Central memory CD4-positive, alpha-beta T cell (primary cell): ENCODE results near the gene ICA1.
A peak's percentile ranks its signal among the peaks of the same experiment; 100 is the strongest.

Experiments used
- DNase-seq: peaks from one replicate; pipeline ENCODE4 v3.0.0; 2022

ICA1 gene

DNA sequence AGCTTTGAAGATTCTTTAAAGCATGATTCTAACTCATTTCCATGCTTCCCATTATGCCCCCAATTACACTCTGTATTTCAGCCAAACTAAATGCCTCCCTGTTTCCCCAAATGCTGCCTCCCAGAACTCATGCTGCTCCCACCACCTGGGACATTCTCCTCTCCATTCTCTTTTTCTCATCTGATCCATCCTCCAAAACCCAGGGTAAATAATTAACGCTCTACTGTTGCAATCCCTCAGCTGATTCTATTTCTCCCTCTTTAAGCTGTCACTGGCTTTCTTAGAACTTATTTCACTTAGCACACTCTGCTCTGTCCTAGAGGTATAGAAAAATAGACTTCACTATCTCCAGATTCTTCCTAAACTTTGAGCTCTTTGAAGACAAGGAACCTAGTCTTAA lies 104.7 kb downstream of the ICA1 start:
- DNase-seq: no peak

DNA sequence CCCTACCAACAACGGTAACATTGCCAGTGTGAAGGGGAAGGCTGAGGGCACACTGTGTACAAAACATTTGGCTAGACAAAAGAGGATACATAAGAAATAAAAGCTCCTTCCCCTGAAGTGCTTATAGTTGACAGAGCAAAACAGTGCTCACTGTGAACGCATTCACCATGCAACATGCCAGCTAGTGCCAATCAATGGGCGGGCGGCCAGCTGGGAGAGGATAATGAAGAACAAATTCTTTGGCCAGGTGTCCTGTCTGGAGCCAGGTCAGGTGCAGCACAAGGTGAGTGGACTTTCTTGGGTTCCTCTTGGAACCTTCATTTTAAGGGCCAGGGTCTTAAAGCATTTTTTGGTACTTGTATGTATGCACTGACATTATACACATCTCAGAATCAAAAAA lies 106.1 kb downstream of the ICA1 start:
- no peak for DNase-seq

DNA sequence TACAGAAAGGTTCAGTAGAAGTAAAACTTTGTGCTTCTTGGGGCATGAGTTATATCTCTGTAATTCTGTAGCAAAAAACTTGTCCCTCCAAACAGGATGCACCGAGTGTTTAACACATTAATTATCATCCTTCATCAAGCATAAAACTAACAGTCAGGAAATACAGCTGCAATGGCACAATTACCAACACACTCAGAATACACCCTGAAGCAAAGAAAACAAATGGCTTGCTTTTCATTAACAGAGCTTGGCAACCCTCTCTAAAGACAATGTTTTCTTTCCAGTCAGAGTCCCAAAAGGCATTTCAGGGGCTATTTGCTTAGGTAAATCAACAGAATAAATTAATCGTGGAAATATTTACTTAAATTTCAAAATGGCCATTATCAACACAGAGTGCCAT lies 107.7 kb downstream of the ICA1 start:
- no peak for DNase-seq

DNA sequence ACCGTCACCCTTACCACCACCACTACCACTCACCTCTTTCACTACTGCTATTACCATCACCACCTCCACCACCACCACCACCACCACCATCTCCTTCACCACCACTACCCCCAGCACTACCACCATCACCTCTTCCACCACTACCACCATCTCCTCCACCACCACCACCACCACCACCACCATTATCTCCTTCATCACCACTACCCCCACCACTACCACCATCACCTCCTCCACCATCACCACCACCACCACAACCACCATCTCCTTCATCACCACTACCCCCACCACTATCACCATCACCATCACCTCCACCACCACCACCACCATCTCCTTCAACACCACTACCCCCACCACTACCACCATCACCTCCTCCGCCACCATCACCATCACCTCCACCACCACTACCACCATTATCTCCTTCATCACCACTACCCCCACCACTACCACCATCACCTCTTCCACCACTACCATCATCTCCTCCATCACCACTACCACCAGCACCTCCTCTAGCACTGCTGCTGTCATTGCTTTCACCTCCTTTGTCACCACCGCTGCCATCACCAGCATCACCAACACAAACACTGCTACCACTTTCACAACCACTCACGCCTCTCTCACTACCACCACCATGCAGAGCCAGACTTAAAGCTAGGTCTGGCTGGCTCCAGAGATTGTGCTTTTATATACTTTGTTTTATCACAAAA lies 109.3 kb downstream of the ICA1 start:
- DNase-seq: no peak

DNA sequence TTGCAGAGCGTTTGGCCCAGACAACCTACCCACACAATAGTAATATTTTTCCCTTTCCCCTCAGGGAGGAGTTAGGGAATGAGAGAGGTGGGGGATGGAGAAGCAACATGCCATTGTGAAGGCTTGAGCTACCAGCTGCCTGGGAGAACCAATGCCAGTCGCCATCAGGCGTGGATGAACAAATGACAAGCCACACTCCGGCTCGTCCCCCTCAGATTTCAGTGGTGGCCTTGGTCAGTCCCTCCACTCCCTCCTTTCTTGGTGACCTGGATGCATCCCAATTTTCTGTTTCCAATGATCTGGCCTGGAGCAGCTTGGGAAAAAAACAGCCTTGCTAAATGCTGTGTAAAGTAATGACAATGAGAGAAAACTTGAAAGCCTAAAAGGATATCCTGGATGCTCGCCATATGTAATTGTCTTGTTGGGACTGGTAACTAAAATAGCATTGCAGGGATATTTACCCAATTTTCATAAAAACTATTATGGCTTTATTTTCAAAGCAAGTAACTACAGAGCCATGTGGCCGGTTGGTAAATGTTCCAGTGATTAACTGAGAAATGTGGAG lies 110.7 kb downstream of the ICA1 start:
- no peak for DNase-seq

DNA sequence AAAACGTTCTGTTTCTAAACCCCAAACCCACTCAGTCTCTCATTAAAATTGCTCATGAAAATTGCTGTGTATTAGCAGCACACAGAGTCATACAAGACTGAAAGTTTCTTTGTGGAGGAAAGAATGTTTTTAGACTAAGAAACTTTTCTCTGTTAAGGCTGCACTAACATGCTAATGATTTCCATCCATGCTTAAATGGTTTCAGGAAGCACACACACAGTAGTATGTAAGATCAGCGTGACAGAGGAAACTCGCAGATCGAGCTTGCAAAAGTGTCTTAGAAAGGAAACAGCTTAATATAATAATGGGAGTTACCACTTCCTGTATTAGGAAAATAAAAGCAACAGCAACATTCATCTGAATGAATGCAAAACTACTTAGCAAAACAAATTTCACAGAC lies 112.7 kb downstream of the ICA1 start:
- no peak for DNase-seq

DNA sequence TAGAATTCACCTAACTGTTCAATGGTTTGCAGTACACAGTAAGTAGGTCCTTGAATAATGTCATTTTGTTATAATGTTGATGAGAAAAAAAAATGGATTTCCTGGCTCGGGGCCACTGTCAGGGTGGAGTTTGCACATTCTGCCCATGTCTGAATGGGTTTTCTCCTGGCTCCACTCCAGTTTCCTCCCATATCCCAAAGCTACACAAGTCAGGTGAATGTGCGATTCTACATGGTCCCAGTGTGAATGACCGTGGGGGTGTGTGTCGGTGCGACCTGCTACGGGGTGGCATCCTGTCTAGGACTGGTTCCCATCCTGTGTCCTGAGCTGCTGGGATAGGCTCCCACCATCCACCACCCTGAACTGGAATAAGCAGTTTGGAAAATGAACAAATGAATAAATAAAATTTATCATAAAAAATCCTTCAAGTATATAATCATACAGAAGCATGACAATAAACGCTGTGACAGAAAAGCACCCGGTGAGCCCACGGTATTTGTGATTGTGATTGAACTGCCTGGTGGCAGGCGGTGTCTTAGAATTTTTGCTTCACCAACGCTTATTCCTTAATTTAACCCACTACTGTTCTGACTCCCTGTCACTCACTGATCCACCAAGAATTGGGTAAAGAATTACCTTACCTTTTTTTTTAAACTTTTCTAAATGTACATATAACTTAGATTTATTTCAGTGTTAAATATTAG lies 114.1 kb downstream of the ICA1 start:
- no peak for DNase-seq

DNA sequence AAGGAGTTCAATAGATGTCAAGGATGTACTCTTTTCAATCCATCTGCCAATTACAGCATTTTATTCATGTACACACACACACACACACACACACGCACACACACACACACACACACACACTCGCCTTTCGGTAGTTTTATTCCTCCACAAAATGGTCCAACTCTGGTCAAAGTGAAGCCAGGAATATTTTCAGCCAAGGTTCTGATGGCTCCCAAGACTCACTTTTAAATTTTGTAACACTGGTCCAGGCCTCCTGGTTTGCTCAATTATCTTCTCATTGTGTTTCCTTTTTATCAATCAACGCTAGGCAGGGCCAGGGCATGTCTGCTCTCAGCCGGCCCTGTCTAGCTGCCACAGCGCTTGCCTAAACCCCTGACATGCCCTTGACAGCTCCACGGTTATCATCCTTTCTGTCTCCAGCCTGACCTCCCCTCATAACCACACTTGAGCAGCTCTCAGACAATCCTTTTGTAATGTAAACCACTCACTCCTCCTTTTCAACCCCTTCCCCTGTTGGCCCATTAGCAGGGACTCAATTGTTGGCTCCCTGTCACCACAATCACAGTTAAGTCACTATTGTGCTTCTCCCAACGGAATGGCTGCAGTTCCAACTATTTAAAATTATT lies 115.1 kb downstream of the ICA1 start:
- no peak for DNase-seq

DNA sequence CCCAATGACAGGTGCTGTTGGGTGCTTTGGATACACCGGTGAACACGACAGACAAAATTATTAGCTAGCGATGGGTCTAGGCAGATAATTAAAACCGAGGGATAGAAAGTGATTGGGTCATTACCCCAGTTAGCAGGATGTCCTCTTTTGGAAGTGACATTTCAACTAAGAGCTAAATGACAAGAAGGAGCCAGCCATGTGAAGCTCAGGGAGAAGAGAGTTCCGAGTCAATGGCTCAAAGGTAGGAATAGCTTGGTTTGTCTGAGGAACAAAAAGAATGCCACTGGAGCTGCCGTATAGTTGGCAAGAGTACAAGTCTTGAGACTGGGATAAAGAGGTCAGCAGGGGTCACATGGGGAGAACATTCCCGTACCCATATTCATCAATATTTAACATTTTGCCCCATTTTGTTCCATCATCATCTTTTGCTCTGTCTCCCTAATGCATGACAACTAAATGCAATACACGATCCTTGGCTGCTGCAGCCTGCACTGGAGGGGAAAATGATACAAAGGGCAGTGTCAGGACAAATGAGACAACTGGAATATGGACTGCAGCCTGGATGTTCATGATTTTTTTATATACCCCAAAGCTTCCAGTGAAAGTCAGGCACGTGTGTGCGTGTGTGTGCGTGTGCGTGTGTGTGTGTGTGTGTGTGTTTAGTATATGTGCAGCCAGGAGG lies 115.7 kb downstream of the ICA1 start:
- no peak for DNase-seq

DNA sequence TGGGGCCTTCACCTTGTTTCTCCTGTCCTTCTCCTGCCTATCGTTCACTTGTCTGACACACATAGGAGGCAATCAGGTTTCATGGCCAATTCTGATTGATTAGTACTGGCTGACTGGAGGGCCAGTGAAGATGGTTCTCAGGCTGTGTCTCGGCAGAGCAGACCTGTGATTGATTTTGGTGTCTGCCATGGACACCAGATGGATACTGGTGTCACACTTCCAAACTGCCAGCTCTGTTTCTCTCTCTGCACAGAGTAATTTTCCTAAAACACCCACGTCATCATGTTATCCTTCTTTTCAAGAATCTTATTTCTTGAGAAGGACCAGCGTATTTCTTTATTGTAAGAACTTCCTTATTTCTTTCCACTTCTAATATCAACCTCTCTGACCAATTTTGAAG lies 117.1 kb downstream of the ICA1 start:
- no peak for DNase-seq

DNA sequence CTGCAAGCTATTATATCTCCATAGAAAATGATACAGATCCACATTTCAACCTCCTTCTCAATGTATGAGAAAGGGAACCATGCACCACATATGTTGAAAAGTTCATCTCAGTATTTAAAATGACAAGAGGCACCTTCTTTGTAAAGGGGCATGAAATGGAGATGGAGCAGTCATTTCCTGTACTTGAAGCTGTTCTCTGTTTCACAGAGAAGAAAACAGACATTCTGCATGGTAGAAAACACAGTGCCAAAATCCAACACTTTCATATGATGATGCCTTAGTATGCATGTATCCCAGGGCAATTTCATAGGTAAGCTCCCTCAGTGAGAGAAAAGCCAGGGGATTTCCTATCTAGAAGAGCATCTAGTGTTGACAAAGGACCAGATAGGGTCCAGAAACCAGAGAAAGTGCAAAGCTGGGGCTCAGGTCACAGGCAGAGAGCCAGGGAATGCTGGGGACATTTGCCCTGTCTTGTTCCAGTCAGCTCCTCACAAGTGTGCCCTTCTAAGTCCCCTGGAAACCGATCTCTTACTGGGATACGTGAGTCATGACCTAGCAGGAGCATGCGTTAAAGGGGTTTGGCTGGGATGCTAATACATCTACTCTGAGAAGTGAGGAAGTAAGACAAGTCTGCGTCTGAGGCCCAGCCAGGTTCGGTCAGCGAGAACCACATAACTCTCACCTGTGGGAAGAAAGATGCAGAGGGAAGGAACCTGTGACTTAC lies 118.7 kb downstream of the ICA1 start:
- DNase-seq: no peak

DNA sequence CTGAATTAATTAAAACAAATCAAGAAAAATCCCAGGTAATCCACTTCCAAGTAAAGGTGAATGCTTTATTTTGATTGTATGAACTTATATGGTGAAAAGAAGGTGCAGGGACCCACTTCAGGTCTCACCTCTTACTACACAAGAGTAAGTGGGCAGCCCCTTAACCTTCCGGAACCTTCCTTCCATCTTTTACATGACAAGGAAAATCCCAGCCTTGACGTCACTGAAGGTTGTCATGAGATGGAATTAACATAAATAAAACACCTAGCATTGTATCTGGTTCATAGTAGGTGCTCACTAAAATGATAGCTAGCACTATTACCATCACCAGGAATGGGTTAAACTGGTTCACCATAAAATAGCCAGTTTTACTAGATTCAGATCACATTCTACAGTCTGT lies 119.5 kb downstream of the ICA1 start:
- DNase-seq: no peak

DNA sequence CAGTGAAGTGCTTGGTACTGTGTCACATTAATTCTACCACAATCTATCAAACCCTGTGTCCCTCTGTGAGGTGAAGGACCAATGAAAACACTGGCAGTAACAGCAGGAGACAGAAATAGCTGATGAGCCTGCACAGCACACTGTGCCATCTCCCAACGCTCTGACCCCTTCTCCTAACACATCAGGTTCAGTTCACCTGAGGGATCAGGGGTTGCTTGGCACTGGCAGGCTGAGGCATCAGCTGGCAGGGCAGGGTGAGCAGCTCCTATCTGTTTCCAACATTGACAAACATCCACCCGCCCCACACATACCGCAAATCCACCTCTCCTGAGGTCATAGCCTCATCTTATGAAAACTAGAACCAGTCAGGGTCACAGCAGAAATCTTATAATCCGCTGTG lies 120.9 kb downstream of the ICA1 start:
- DNase-seq: no peak

DNA sequence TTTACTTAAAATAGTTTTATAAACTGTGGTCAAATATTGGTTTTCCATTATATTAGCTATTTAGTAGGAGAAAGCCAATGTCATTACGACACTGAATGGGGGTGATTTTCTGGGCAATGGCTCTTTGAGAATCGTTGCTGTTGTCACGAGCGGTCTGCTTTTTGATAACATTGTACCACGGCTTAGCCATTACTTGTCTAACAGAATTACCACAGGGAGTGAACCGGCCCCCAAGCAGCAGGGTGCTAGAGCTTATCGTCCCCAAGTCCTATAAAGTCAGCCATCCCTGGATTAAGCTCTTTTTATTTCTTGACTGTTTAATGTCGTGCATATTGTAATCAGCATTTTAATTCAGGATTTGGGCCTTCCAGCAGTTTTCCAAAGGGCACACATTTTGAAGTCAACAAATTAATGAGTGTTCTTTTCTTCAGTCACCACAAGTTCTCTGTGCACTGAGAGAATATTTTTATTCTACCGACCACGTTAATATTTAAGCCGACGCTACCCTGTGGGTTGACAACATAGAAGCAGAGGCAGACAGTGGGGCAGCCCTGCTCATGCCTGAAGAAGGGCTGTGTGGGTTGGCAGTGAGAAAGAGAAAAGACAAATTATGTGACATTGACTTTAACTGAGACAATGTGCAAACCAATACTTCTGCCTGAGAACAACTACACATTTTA lies 125.8 kb downstream of the ICA1 start:
- DNase-seq: no peak

DNA sequence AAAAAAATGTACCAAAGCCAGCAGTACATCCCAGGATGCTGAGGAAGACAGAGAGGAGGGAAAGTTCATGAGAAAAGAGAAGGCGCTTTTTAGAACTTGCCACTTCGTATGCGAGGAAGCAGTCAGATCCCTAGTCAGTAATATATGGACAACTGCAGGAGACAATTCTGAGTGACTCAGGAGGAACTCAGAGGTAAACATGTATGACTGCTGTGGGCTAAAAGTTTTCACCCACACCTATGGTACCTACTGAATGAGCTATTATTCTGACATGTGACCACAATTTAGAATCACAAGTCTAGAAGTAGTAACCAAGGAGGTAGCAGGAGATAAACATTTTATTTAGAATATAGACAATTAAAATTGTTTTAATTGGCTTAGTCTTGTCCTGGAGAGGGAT lies 126.5 kb downstream of the ICA1 start:
- no peak for DNase-seq

DNA sequence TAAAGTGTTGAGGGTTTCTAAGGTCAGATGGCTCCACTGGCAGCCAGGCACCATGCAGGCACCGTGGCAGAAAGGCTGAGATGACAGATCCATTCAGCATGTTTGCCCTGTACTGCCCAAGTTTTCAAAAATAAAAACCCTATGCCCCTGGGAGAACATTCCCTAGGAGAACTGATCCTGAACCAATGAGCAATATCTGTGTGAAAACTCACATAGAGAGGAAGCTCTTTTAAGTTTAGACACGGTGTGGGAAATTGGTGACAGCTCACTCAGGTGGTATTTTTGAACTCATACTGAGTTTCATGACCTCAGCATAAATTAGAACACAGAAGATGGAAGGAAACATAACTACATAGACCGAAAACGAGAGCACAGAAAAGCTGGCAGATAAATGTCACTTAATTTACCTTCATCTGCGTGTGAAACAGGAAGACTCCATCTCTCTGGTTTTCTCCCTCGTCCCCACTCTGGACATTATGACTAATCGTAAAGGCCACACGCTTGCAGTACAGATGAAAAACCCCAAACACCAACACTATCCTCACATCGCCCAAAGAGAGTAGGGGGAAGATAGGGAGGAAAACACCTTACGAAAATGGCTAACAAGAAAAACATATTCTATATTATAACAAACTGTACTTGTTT lies 127.8 kb downstream of the ICA1 start:
- peak; percentile 41 for DNase-seq

DNA sequence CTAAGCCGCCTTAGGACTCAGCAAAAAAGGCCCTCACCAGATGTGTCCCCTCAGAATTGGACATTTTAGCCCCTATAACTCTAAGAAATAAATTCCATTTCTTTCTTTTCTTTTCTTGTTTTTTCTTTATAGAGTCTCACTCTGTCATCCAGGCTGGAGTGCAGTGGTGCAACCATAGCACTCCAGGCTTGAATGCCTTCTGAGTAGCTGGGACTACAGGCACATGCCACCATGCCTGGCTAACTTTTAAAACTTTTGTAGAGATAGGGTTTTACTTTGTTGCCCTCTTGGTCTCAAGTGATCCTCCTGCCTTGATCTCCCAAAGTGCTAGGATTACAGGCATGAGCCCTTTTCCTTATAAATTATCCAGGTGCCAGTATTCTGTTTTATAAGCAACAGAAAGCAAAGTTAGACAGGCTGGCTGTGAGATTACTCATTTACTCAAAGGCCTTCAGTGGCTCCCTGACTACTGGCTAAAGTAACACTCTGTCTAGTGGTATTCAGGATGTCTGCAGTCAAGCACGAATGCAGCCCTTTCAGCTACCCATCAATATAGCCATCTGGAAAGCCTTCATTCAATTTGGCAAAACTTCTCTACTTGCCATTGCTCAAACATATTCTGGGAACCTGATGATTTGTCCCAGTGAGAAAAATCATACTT lies 128.6 kb downstream of the ICA1 start:
- DNase-seq: no peak

DNA sequence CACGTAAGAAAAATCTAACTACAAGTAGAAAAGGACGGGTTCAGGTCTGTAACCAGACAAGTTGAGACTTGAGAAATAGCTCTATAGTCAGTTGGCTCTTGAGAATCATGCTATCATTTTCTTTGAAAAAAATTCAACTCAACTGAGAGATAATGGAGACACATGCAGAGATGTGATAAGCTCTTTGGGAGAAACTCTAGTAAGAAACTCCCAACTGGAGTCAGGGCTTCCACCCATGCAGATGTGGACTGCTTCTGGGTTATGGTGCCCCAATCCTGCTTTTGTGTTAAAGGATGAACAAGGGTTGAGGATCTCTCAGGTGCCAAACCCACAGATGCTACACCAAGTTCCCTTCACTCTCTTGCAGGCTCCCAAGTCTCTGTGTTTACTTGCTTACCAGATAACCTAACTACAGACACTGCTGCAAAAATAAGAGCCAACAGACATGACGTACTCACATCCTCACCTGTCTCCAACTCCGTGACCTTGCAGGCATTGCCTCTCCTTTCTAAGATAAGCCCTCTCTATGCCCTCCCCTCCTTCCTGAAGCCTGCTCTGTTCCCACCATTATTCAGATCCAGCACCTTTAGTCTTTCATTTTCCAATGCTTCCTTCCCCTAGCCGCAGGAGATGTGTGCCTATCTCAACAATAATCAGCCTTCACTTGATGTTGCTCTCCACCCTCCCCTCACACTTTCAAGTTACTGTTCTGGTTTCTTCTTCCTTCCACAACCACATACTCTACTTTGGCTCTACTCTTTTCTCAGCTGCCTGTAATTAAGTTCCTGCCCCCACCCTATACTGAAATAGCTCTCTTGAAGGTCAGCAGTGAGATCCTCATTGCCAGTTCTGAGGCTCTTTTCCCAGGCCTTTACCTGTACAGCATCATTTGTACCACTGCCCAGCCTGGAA lies 130.0 kb downstream of the ICA1 start:
- peak; percentile 81 for DNase-seq

DNA sequence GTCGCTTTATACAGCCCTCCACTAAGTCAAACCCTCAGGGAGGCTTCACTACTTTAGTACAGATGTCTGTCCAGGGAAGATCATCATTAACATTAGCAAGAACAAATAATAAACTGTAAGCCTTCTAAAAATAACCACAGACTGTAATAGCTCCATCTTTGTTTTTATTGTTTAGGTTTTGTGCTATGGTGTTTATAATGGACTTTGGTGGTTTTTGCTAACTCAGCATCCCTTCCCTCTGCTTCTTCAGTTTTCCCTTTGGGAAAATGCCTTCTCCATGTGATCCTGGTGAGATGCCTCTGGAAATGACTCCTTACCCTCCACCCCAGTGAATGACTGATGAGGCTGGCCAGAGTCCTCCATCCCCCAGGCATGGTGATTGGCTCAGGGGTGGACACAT lies 131.3 kb downstream of the ICA1 start:
- no peak for DNase-seq

DNA sequence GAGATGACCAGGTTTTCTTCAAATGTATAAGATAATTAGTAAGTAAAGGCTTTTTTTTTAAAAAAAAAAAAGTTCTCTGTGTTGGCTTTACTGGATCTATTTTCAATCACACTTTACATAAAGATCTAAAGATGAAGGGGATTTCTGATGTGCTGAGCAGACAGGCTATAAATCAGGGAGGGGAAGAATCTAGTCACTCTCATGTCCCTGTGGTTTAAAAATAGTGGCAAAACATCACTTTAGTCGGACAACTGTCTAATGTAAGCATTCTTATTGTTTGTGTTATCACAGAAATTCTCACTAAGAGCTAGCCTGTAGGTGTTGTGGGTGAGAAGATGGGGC lies 132.7 kb downstream of the ICA1 start:
- DNase-seq: no peak
